ENCODE measurements around the gene BABAM1.

The BABAM1 gene

DNA sequence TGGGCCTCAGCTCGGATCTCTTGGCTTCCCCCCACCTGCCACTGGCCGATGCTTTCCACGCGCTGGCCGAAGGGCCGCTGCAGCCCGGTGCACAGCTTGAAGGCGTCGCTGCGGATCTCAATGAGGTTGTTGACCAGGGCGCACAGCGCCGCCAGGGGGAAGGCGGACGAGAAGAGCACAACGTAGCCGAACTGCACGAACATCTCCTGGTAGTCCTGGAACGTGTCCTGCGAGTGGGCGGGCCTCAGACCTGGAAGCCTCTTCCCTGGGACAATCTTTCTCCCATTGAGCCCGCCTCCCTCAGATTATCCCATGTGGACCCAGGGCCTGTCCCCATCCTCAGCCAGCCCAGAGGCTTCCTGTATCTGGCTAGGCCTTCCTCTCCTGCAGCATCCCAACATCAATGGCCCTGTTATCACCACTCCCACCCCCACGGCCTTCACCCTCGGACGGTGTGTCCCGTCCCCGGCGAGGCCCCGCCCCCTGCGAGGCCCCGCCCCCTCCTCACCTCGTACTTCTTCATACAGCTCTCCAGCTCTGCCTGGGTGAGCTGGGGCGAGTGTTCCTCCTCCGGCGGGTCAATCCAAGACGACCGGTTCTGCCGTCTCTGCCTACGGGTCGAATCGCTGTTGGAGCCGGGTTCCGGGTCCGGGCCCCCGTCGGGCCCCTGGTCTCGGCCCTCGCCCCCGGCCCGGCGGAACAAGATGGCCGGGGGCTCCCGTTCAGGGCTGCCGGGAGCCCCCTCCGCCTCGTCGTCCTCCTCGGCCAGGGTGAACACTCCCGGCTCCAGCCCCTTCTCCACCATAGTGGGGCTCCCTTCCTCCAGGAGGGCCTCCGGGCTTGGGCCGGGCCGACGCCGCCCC lies 60.6 kb downstream of the BABAM1 start:
- Mint-ChIP-seq H3K9me3 (no peaks in the 10 kb centered on the region), H3K27me3 (ENCODE audit: low read depth, poor library complexity) (peaks cover 27% of the 10 kb centered on the region), H3K4me1 (peaks cover 30% of the 10 kb centered on the region), H3K4me3 (peak overlapping the region; percentile 87), H3K27ac (peak overlapping the region; percentile 66), H3K36me3 (ENCODE audit: low read depth) (peaks cover 26% of the 10 kb centered on the region)
- peak; percentile 67 for TF ChIP-seq CTCF (IDR thresholded peaks at IDR 0.05)
- DNase-seq: peak; percentile 87

Data from nephron progenitor cell (in vitro differentiated cells).